ENCODE results near the gene PDZRN4. TPM values are rescaled to one million over a fixed set of nuclear protein-coding genes. Genes with fewer than 3 reads are reported as not detected.

The PDZRN4 gene
- total RNA-seq, 1 donor from 2014 or later = 2.3 TPM

DNA sequence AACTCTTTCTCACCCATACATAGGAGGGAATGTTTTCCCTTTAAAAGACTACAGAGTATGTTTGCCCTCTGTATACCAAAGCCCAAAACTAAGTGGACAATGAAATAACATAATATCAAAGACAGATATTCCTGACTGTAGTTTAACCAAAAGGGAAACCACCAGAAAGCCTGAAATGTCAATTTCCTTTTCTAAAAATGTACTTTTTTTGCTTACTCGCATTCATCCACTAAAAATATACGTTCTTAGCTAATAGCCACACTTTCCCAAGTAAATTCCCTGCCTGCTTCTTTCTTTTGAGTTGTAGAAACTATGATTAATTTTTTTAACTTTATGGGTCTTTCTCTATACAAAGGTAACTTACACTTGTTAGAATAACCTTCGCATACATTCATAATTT is 280.2 kb downstream of the PDZRN4 start:
- DNase-seq (ENCODE audit: extremely low spot score, unreplicated experiment) = no peak
- no peak overlapping the region for H3K4me3 Mint-ChIP-seq

DNA sequence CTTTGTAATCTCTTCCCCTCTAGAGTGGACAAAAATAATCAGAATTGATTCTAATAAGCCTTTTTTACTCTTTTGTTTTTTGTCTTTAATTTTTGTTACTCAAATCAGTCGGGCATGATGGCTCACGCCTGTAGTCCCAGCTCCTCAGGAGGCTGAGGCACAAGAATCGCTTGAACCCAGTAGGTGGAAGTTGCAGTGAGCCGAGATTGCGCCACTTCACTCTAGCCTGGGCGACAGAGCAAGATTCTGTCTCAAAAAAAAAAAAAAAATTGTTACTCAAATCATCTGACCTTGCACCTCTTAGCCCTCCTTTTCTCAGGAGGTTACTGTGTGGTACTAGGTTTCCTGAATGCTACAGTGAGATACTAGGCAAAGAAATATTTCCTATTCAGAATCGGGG is 280.6 kb downstream of the PDZRN4 start:
- Mint-ChIP-seq H3K27ac (no peak overlapping the region), H3K4me1 (ENCODE audit: unreplicated experiment) (peaks cover 14% of the 10 kb centered on the region), H3K27me3 (no peaks in the 10 kb centered on the region), H3K36me3 (no peaks in the 10 kb centered on the region), H3K4me3 (no peak overlapping the region), H3K9me3 (no peaks in the 10 kb centered on the region)
- TF ChIP-seq, protein P1, sequence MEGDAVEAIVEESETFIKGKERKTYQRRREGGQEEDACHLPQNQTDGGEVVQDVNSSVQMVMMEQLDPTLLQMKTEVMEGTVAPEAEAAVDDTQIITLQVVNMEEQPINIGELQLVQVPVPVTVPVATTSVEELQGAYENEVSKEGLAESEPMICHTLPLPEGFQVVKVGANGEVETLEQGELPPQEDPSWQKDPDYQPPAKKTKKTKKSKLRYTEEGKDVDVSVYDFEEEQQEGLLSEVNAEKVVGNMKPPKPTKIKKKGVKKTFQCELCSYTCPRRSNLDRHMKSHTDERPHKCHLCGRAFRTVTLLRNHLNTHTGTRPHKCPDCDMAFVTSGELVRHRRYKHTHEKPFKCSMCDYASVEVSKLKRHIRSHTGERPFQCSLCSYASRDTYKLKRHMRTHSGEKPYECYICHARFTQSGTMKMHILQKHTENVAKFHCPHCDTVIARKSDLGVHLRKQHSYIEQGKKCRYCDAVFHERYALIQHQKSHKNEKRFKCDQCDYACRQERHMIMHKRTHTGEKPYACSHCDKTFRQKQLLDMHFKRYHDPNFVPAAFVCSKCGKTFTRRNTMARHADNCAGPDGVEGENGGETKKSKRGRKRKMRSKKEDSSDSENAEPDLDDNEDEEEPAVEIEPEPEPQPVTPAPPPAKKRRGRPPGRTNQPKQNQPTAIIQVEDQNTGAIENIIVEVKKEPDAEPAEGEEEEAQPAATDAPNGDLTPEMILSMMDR (conservative IDR thresholded peaks at IDR 0.05) = no peak
- DNase-seq (ENCODE audit: extremely low spot score, unreplicated experiment) = no peak

More for the DNA sequence above, 280.2 kb downstream of the PDZRN4 start:
- no peaks in the 10 kb centered on the region for H3K36me3 Mint-ChIP-seq
- peaks cover 14% of the 10 kb centered on the region for H3K4me1 Mint-ChIP-seq (ENCODE audit: unreplicated experiment)
- no peak overlapping the region for H3K27ac Mint-ChIP-seq
- TF ChIP-seq, protein P1 (conservative IDR thresholded peaks at IDR 0.05) = no peak
- no peaks in the 10 kb centered on the region for H3K9me3 Mint-ChIP-seq
- no peaks in the 10 kb centered on the region for H3K27me3 Mint-ChIP-seq

DNA sequence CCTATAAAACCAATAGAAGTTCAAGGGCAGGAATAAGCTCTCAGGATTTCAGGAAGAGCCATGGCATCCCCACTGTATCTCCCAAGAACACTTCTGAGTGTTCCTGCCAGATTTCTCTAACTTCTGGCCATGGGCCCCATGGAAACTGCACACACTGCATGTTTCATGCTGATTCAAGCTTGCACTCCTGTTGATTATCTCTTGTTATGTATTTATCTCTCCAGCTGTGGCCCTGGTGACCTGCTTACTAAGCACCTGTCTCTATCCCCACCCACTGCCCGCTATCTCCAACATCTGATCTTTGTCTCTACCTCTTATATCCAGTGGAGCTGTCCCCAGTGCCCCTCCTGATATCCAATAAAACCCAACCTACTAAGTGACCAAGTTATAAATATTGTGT is 285.3 kb downstream of the PDZRN4 start:
- no peak overlapping the region for H3K27ac Mint-ChIP-seq
- no peak for DNase-seq (ENCODE audit: extremely low spot score, unreplicated experiment)

DNA sequence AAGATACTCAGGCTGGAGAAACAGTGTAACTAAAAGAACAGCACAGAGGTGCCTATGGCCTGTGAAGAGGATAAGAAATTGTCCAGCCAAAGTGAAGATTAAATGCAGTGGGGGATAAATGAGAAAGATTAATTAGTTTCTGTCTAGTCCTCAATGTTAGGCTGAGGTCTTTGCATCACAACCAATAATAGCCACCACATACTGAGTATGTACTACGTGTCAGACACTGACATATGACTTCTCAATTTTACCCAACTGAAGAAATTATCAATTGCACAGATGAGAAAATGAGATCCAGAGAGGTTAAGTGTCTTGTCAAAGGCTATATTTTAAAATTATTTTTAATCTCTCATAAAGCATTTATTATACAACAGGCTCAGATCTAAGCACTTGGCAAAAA is 285.9 kb downstream of the PDZRN4 start:
- Mint-ChIP-seq H3K36me3 (no peaks in the 10 kb centered on the region), H3K4me3 (no peak overlapping the region), H3K27ac (no peak overlapping the region), H3K27me3 (peaks cover 2% of the 10 kb centered on the region), H3K9me3 (no peaks in the 10 kb centered on the region), H3K4me1 (ENCODE audit: unreplicated experiment) (peaks cover 7% of the 10 kb centered on the region)
- no peak for DNase-seq (ENCODE audit: extremely low spot score, unreplicated experiment)
- TF ChIP-seq, protein P1 (conservative IDR thresholded peaks at IDR 0.05) = no peak

More for the DNA sequence above, 285.3 kb downstream of the PDZRN4 start:
- H3K36me3 Mint-ChIP-seq = no peaks in the 10 kb centered on the region
- TF ChIP-seq, protein P1 (conservative IDR thresholded peaks at IDR 0.05) = no peak
- H3K27me3 Mint-ChIP-seq = peaks cover 2% of the 10 kb centered on the region
- no peak overlapping the region for H3K4me3 Mint-ChIP-seq
- H3K9me3 Mint-ChIP-seq = no peaks in the 10 kb centered on the region
- H3K4me1 Mint-ChIP-seq (ENCODE audit: unreplicated experiment) = peaks cover 7% of the 10 kb centered on the region

DNA sequence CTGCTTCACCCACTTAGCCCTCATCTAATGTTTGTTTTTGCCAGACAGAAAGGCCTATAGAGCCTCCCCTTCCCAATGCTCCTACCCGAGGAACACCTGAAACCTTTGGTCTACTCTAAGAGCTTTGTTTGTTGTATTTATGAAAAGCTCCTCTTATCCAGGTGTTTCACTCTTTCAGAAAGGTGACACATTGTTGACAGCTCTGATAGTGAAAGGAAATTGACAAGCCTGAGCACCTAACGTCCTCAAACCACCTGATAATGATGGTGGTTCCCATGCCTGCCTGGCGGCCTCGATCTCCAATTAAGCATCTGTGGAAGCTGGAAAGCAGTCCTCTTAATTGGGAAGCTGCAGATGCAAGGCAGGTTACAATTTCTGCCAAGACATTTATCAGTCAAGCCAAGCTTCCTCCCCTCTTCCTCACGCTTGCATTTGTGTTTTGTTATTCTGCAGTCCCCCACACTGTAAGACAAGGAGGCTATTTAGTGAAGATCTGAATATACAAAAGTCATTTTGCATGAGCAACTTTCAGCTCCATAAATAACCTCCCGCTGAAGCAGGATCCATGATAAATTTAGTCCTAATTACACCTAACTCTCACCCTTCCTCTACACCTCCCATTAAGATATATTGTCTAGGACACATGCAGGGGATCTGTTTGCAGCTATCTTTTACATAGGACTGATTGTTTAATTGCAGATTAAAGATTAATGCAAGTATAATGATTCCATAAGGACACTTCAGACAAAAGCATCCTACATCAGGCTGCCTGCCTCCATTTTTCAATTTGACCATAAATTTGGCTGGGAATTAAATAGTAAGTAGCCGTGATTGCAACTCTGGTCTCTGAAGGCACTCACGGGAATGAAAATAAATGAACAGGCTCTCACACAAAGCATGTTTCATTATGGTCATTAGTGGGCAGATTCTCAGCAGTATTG is 288.6 kb downstream of the PDZRN4 start:
- H3K27ac Mint-ChIP-seq = no peak overlapping the region
- no peak overlapping the region for H3K4me3 Mint-ChIP-seq
- no peak for DNase-seq (ENCODE audit: extremely low spot score, unreplicated experiment)
- H3K27me3 Mint-ChIP-seq = peaks cover 2% of the 10 kb centered on the region
- TF ChIP-seq, protein P1 (conservative IDR thresholded peaks at IDR 0.05) = no peak
- H3K36me3 Mint-ChIP-seq = no peaks in the 10 kb centered on the region
- no peaks in the 10 kb centered on the region for H3K9me3 Mint-ChIP-seq
- H3K4me1 Mint-ChIP-seq (ENCODE audit: unreplicated experiment) = peaks cover 7% of the 10 kb centered on the region
